NCI-H774 (cell line): ENCODE measurements around the gene SAAL1.

ENCODE experiments used
- DNase-seq: peaks from one replicate; lab custom pipeline; 2025; lab: John Stamatoyannopoulos, UW

SAAL1 gene

DNA sequence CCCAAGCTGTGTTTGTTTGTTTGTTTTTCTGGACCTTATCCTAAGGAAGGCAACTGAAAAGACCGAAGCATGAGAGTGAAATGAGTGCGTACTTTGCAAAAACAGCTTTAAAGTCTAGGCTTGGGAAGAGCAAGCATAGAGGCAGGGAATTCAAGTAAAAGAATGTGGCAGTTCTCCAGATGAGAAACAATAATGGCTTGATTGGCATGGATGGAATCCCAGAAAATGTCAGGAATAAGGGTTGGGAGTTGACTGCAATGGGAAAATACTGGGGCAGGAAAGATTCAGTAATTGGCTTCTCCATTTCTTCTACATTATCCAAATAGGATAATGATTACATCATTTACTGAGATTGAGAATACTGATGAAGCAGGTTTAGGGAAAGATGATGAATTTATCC is 17.5 kb downstream of the SAAL1 start:
- DNase-seq = no peak

DNA sequence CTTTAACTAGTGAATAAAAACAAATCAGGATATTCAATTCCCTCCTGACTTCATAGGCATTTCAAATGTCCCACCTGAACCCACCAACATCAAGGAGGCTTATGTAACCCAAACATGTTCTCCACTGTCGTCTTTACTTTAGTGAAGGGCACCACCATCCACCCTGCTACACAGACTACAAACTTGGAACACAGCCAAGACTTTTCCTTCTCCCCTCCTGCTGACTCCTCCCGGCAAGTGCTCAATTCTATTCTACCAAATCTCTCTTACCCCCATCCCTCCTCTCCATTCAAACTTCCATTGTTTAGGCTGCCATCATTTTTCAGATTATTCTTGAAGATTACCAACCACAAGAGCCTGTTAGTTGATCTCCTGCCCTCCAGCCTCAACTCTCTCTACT is 24.3 kb downstream of the SAAL1 start:
- no peak for DNase-seq

DNA sequence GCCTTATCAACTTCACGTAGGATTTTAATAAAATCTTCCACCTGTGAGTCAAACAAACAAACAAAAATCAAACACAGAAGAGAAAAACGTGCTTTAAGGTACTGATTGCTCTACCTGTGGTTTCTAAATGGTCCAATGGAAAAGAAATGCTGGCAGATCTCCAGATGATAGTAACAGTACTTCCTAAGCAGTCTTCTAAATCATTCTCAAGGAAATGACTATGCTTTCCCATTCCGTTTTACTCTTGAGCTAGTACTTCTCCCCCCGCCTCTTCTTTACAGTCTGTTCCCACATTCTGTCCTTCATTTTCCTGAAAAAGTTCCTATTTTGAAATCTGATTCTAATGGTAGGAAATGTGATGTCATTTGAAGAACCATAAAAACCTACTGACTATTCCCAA is 25.4 kb downstream of the SAAL1 start:
- DNase-seq = no peak

DNA sequence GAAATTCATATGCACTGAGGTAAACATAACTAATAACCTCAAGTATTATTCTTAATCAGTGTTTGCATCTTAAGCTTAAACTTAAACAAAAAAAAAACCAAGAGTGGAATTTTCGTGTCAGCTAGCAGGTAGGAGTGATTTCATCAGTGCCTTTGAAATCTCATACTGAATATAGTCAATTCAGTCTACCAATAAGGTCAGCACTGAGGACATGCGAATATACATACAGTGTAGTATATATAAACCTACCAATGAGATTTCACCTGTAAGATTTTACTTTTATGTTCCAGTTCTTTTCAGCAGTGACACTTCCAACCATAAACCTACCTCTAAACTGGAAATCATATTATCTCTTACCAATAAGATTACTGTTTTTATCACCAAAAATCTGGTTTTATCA is 27.0 kb downstream of the SAAL1 start:
- no peak for DNase-seq

DNA sequence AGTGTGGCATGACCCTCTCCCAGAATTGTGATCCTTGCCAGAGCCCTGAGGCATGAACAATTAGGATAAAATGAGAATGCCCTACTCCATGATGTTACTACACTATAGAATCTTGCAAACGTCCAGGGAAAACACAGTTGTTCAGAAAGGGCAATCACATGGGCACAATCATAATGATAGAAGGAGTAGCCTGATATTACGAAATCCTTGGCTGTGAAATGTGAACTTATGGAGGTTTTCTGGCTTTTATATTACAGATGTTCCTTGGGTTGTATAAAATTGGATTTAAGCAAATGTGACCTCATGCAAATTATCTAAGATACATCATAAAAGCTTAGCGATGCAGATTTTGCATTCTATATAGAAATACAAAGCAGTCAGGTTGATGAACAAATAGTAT is 30.4 kb downstream of the SAAL1 start:
- no peak for DNase-seq

DNA sequence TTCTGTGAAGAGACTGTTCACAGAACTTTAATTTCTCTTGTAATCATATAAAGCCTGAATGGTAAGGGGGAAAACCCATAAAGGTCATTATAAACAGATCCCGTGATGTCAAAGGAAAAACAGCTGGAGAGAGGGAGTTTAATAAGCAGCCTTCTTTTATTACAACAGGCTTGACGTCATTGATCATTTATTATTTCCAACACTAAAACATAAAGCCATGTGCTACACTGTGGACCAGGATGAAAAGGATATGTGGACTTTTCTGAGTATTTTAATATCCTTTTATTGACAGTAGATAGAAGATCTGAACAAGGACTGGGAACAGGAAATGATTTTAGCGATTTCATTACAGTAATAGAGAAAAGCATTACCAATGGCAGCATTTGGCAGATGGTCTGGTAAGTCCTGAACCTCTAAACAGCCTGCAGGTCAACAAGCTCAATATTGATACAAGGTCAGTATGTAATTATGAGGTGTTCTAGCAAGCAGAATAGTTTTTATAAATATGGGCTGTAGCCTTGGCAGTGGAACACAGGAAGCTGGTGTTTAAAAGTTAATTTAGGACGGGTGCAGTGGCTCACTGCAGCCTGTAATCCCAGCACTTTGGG is 34.7 kb downstream of the SAAL1 start:
- DNase-seq = peak; percentile 93

DNA sequence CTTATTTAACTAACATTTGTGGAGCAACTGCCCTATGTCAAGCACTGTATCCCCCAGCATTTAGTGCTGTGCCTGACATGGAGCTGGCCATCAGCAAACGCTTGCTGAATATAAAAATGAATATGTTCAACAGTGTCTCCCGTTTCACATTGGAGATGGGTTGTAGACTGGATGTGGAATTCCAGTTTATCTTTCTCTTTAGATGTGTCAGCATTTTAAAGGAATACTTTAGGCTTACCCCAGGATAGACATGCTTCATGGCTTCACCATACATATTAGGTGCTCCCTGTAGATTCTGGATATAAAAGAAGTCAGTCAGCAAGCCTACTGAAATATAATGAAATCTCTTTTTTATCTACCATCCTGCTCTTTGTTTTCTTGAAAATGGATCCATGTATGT is 38.5 kb downstream of the SAAL1 start:
- no peak for DNase-seq

DNA sequence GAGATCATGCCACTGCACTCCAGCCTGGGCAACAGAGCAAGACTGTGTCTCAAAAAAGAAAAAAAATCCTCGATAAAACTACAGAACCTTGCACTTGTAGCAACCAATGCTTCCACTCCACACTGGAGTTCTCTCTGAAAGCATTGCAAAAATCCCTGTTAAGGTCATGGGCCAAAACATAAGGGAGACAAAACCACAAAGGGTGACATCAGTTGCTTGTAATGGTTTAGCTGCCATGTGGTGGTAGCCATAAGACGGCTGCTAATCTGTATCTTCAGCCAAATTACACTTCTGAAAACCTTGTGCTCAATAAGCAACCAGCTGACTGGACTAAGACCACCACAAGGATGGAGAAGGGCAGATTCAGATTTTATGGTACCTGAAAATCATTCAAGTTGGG is 39.3 kb downstream of the SAAL1 start:
- no peak for DNase-seq

DNA sequence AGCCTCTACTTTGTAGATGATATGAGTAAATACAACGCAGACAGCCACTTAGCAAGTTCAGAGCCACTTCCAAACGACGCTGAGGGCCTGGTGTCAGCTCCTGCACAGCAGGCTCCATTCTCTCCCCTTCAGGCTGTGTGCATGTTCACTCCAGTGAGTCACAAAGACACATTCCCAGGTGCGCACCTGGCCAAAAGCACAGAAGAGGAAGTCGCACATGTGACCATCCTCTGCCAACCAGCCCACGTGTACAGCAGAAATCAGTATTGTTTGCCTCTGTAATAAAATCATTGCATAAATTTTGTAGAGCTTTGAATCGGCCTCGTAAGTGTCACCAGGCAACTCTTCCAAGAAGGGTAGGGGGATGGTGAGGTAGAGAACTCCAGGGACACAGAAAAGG is 40.3 kb downstream of the SAAL1 start:
- DNase-seq = peak; percentile 93

DNA sequence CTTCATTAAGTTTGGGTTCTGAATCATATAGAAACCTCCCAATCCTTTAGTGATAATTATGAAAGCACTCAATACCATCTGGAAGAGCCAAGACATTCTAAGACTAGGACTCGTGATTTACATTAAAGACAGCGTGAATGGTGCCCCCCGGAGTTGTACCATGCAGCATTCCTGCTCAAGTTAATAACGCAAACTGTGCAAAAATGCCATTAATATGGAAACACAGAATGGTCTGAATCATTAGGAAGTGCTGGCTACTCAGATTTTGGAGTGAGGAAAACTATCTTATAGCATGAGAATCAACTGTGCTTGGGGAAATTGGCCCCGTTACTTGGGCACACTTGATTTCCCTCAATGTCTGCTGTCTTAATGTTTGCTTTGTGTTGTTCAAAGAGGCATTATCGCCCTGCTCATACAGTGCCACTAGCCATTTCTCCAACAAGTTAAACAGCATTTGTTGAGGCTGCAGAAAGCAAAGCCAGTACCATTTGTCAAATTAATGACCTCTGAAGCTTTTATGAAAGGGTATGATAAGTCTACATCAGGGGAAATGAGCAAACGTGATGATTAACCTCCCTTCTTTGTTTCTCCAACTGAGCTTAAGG is 41.3 kb downstream of the SAAL1 start:
- DNase-seq = peak; percentile 87

DNA sequence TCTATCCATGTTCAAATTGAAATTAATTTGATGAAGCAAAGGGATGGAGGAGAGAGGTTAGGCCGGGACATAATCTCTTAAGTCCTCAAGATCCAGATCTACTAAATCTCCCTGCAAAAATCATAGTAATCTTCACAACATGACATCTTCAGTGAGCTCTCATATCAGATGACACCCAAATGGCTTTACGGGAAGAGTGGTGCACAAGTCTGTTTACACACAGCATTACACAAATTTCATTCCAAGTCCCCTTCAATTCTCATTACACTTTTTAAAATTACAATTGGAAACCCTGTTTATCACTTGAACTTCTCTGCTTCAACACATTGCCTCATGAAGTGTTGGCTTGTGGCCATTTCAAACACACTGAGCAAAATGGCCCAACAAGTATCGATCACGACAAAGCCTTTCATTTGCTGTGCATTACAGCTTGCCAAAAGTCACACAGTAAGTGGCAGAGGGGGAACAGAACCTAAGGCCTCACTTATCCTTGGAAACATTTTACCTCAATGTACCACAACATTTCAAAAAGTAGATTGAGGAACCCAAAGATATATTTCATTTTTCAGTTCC is 41.9 kb downstream of the SAAL1 start:
- peak; percentile 76 for DNase-seq

DNA sequence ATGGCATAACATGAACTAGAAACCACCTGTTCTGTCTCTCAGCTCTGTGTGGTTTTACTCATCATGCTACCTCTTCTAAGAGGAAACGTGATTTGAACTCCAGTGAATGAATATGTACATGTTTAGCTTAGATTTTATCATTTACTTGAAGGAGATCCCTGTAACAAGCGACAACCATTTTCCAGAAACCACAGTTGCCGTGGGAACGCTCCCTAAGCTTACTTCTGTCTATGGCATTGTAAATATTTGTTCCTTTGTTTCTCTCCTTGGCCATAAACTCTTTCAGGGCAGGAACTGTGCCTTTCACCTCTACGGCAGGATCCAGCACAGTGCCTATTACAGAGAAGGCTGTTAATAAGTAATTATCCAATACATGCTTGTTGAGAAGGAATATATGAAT is 42.8 kb downstream of the SAAL1 start:
- DNase-seq = peak; percentile 61

DNA sequence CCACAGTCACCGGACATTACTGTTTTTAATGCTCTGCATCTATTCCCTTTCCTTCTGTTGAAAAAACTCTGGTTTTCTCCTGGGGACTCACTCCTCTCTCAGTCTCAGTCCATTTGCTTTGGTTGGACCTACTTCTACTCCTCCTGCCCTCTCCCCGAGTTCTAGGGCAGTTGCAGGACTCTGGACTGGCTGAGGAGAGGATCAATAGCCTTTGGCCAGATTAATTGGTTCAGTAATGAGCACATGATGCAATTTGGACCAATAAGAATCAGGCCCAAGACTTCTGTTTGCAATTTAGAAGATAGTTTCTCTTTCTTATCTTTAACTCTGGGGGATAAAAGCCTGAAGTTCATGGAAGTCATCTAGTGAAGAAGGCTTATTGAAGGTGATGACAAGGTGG is 44.5 kb downstream of the SAAL1 start:
- DNase-seq = no peak

DNA sequence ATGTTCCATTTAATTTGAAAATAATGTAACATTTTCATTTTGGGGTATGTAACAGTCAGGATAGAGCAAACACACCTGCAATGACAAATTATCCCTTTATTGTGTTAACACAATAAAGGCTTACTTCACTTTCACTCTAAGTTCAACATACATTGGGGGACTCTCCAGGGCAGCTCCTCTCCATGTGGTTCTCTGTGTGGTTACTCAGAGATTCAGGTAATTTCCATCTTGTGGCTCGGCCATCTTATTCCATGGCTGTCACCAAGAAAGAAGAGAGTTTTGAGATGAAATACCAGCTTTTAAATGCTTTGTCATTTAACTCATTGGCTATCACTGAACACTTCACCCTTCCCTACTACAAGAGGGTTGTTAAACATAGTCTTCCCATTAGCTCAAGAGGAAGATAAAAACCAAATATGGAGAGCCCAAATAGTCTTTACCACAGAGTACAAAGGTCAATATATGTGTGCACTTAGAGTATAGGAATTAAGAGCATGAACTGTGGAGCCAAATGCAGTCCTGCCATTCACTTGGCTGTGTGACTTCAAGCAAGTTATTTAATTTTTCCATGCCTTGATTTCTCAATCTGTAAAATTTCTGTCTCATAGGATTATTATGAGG is 49.2 kb downstream of the SAAL1 start:
- peak; percentile 17 for DNase-seq

DNA sequence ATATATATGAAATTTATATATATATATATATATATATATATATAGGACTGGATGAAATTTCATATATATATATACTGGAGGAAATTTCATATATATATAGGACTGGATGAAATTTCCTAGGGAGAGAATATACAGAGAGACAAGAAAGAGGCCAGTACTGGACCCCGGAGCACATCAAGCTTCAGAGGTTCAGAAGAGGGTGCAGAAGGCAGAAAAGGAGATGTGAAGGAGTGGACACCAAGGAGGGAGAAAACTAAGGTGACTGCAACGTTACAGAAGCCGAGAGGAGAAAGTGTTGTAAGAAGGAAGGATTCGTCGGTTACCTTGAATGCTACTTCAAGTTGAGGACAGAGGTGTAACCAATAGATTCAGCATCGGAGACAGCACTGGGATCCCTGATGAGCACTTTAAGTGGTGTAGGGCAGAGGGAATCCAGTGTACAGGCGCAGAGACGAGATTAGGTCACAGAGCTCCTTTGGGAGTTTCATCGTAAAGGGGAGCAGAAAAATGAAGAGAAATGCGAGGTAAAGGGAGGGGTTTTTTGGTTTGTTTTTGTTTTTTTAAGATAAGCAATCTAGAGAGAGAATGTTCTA is 51.3 kb downstream of the SAAL1 start:
- DNase-seq = no peak

DNA sequence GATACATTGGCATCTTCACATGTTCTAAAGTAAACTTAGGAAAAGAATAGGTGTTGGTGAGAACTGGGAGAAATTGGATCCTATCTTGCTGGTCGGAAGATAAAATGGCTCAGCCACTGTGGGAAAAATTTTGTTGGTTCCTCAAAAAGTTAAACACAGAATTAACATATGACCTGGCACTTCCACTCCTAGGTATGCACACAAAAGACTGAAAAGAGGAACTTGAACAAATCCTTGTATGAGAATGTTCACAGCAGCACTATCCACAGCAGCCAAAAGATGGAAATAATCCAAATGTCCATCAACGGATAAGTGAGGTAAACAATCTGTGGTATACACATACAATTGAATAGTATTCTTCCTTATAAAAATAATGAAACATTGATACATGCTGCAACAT is 55.0 kb downstream of the SAAL1 start:
- no peak for DNase-seq

DNA sequence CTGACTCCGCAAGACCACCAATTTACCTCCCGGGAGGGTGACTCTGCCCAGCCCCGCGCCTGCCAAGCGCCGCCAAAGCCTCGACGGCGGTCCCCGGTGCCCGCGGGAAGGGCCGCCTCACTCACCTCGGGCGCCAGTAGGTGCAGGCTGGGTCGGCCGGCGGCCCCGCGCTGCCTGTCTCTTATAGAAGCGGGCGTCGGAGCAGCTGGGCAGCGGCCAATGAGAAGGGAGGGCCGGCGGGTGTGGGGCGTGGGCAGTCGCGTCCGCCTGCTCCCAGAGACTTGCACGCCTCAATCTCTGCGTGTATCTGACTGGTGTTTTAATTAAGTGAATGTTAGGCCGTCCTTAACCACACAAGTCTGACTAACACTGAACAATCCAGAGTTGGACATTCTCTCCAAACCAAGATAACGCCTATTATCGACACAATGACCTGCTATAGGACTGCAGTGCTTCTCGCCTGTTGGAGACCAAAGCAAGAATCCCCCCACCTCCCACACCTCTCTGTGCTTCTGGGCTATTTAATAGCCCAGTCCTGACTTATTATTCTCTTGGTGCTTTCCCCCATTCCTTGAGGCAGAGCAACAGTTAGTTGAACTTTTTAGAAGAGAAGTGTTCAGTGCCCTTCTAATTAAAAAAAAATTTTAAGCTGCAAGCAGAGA is 59.6 kb downstream of the SAAL1 start, which contains the start of gene TPH1:
Gene TPH1 (minus strand): TSS at position 154 of the 662 bp plus-strand sequence. CDS start 5,507 bp downstream, outside the sequence.
- peak; percentile 81 for DNase-seq

DNA sequence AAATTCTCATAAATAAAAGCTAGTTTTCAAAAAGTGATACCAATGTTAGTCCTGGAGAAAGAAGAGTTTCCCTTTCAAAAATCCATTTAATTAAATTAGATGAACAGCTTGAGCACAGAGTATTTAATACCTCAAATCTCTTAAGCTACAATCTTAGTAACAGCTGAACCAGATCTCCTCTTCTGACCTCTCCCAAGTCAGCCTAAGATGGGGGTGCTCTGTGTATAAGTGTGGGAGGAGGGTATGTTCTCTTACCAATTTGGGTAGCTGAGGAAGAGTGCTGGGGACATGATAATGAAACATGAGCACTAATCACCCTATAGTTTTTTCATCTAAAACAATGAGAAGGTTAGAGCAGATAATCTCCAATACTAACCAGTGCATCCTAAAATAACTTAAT is 69.4 kb downstream of the SAAL1 start:
- no peak for DNase-seq
